Nephron (organoid): ENCODE data around the gene CADPS.

Experiments used
- H3K27ac Mint-ChIP-seq, 3 experiments: 2 replicates each; pipeline ENCODE4 v1.8.0; 2020; ENCODE audit warnings: mixed read lengths in 3 of 3, mild to moderate bottlenecking in 2 of 3, moderate library complexity in 1 of 3
- H3K27me3 Mint-ChIP-seq: 2 replicates; pipeline ENCODE4 v1.8.0; 2021; ENCODE audit warnings: low read depth, mild to moderate bottlenecking, moderate library complexity, mixed read lengths
- H3K36me3 Mint-ChIP-seq: 2 replicates; pipeline ENCODE4 v1.8.0; 2020; ENCODE audit warnings: low read depth, mixed read lengths
- H3K4me1 Mint-ChIP-seq: 2 replicates; pipeline ENCODE4 v1.8.0; 2020; ENCODE audit warnings: mixed read lengths
- H3K4me3 Mint-ChIP-seq, 3 experiments: 2 replicates each; pipeline ENCODE4 v1.8.0; 2020; ENCODE audit warnings: mild to moderate bottlenecking in 3 of 3, mixed read lengths in 3 of 3, moderate library complexity in 2 of 3
- H3K9me3 Mint-ChIP-seq: 2 replicates; pipeline ENCODE4 v1.8.0; 2020; ENCODE audit warnings: mixed read lengths
- TF ChIP-seq, protein P1 (sequence below), 3 experiments: fragments of 200-600 bp; sonication (generic); IDR thresholded peaks; one replicate each; pipeline ENCODE4 v1.5.0; 2021; ENCODE audit warnings: antibody characterized with exemption in 3 of 3; ENCODE audit not compliant: unreplicated experiment in 3 of 3

The CADPS gene

GRCh38 chr3:62749657-62750056 lies 125.6 kb downstream of the CADPS start:
- Mint-ChIP-seq H3K36me3 (no peaks in the 10 kb centered on the region), H3K27me3 (no peaks in the 10 kb centered on the region), H3K4me1 (no peaks in the 10 kb centered on the region)

DNA sequence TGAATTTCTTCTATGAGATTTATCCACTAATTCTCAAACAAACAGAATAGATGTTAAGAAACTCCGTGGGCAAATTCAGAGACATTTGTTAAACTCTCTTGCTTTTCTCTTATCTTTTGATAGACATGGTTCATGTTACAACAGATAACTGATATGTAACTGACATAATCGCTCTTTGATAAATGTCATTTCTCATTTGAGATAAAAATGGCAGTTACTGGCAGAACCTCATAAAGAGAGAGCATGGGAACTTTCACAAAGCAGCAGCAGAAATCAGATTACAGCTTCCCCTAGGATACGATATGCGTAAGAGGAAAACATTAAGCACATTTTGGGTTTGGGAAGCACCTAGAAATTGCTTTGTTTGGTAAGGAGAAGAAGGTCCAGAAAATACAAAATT lies 126.1 kb downstream of the CADPS start:
- TF ChIP-seq, protein P1, sequence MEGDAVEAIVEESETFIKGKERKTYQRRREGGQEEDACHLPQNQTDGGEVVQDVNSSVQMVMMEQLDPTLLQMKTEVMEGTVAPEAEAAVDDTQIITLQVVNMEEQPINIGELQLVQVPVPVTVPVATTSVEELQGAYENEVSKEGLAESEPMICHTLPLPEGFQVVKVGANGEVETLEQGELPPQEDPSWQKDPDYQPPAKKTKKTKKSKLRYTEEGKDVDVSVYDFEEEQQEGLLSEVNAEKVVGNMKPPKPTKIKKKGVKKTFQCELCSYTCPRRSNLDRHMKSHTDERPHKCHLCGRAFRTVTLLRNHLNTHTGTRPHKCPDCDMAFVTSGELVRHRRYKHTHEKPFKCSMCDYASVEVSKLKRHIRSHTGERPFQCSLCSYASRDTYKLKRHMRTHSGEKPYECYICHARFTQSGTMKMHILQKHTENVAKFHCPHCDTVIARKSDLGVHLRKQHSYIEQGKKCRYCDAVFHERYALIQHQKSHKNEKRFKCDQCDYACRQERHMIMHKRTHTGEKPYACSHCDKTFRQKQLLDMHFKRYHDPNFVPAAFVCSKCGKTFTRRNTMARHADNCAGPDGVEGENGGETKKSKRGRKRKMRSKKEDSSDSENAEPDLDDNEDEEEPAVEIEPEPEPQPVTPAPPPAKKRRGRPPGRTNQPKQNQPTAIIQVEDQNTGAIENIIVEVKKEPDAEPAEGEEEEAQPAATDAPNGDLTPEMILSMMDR (IDR thresholded peaks at IDR 0.05; ENCODE audit: unreplicated experiment in 3 of 3), result no peak
- H3K4me3 Mint-ChIP-seq, result no peak overlapping the region
- no peaks in the 10 kb centered on the region for H3K36me3 Mint-ChIP-seq
- no peaks in the 10 kb centered on the region for H3K27me3 Mint-ChIP-seq
- no peak overlapping the region for H3K27ac Mint-ChIP-seq
- H3K4me1 Mint-ChIP-seq, result no peaks in the 10 kb centered on the region
- H3K9me3 Mint-ChIP-seq, result no peaks in the 10 kb centered on the region

More at GRCh38 chr3:62749657-62750056, 125.6 kb downstream of the CADPS start:
- Mint-ChIP-seq H3K4me3 (no peak overlapping the region), H3K27ac (no peak overlapping the region), H3K9me3 (no peaks in the 10 kb centered on the region)
- TF ChIP-seq, protein P1 (IDR thresholded peaks at IDR 0.05; ENCODE audit: unreplicated experiment in 3 of 3), result no peak

DNA sequence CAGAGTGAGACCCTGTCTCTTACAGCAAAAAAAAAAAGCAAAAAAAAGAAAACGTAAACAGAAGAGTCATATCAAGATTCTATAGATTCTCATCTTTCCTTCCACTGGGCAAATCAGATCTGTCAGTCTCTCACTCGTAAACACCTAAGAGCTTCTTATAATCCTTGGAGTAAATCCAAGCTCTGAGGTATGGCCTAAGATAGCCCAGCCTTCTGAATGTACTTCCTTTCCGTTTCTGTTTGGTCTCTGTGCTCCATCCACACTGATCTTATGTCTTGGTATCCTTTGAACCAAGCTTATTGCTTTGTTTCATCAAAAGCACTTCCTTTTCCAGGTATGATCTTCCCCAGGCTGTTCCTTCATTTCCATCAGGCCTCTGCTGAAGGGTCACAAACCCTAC lies 137.8 kb downstream of the CADPS start:
- Mint-ChIP-seq H3K4me1 (no peaks in the 10 kb centered on the region), H3K9me3 (no peaks in the 10 kb centered on the region), H3K36me3 (no peaks in the 10 kb centered on the region), H3K27me3 (no peaks in the 10 kb centered on the region), H3K27ac (no peak overlapping the region), H3K4me3 (no peak overlapping the region)
- TF ChIP-seq, protein P1 (IDR thresholded peaks at IDR 0.05; ENCODE audit: unreplicated experiment in 3 of 3), result no peak

- Mint-ChIP-seq H3K27me3 (no peaks in the 10 kb centered on the region), H3K4me3 (no peak overlapping the region), H3K36me3 (no peaks in the 10 kb centered on the region), H3K4me1 (no peaks in the 10 kb centered on the region), H3K9me3 (no peaks in the 10 kb centered on the region), H3K27ac (no peak overlapping the region)
- TF ChIP-seq, protein P1 (IDR thresholded peaks at IDR 0.05; ENCODE audit: unreplicated experiment in 3 of 3), result no peak
Observed at GRCh38 chr3:62735510-62735909, 139.7 kb downstream of the CADPS start.

DNA sequence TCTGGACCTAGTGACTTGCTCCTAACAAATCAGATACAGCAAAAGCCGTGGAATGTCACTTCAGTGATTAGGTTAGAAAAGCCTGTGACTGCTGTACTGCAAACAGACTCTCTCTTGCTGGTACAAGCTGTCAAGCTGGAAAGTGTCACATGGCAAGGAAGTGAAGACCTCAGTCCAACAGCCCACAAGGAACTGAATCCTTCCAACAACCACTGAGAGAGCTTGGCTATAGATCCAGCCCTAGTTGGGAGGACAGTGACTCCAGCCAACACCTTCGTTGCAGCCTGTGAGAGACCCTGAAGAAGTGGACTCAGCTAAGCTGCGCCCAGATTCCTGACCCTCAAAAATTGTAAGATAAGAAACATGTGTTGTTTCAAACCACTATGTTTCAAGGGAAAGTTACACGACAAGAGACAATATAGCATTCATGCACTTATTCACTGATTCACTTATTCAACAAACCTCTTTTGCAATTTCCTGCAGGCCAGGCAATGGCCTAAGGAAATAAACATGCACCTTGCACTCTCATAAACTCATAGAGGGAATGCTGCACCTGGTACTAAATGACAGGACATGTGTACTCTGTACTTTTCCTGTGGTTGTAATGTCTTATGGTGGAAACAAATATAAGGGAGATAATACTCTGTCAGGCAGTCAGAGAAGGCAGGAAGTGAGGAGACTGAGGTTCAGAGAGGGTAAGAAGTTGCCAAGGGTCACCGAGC lies 142.9 kb downstream of the CADPS start:
- TF ChIP-seq, protein P1 (IDR thresholded peaks at IDR 0.05; ENCODE audit: unreplicated experiment in 3 of 3), result no peak
- H3K4me1 Mint-ChIP-seq, result no peaks in the 10 kb centered on the region

DNA sequence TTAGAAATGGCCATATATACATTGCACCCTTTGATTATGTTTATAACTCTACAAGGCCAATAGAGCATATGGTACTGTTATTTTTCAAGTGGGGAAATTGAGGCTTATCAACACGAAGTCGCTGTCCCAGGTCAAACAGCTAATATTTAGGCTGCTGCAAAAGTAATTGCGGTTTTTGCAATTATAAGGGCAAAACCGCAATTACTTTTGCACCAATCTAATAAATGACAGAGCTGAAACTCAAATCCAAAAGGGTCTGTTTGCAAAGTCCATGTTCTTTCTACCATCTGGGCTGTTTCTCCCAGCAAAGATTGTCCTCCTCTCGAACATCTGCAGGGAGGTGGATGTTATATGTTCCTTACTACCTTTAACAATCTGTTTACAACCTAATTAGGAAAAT lies 147.2 kb downstream of the CADPS start:
- TF ChIP-seq, protein P1 (IDR thresholded peaks at IDR 0.05; ENCODE audit: unreplicated experiment in 3 of 3), result no peak
- Mint-ChIP-seq H3K36me3 (no peaks in the 10 kb centered on the region), H3K27ac (no peak overlapping the region), H3K4me1 (peaks cover 11% of the 10 kb centered on the region), H3K9me3 (no peaks in the 10 kb centered on the region), H3K27me3 (peaks cover 8% of the 10 kb centered on the region), H3K4me3 (no peak overlapping the region)

More for the DNA sequence above, 142.9 kb downstream of the CADPS start:
- H3K36me3 Mint-ChIP-seq, result no peaks in the 10 kb centered on the region
- H3K27ac Mint-ChIP-seq, result no peak overlapping the region
- no peaks in the 10 kb centered on the region for H3K9me3 Mint-ChIP-seq
- H3K27me3 Mint-ChIP-seq, result peaks cover 4% of the 10 kb centered on the region
- no peak overlapping the region for H3K4me3 Mint-ChIP-seq
